ENCODE results near the gene CAV3. TPM values are rescaled to one million over a fixed set of nuclear protein-coding genes. Genes with fewer than 3 reads are reported as not detected.

The CAV3 gene
- polyA plus RNA-seq, 3 donors: not detected

- TF ChIP-seq CTCF (IDR thresholded peaks at IDR 0.05): no peak
- Histone ChIP-seq H2AFZ (ENCODE audit: insufficient read depth, low read depth, low read length, poor library complexity, severe bottlenecking) (no peak overlapping the region), H3K4me1 (ENCODE audit: control insufficient read depth in 1 of 2, insufficient read depth in 2 of 2, low read length in 2 of 2) (peaks cover 9% of the 10 kb centered on the region in 2 donors), H3K9me3 (replicated peaks in 1 of 2; ENCODE audit: control insufficient read depth in 1 of 2, insufficient read depth in 1 of 2, low read length in 2 of 2) (no peaks in the 10 kb centered on the region), H3K79me2 (ENCODE audit: insufficient read depth, low read length) (no peaks in the 10 kb centered on the region), H3K9ac (ENCODE audit: insufficient read depth, low read length, poor library complexity, severe bottlenecking) (no peak overlapping the region), H3K4me3 (replicated peaks in 1 of 3; ENCODE audit: low read depth in 2 of 3, low read length in 3 of 3) (no peak overlapping the region), H4K20me1 (ENCODE audit: insufficient read depth, low read length) (no peaks in the 10 kb centered on the region), H3K4me2 (replicated peaks; ENCODE audit: extremely low read depth, low read length, poor library complexity, severe bottlenecking) (no peak overlapping the region), H3K27ac (ENCODE audit: low read depth in 1 of 2, low read length in 2 of 2) (no peak overlapping the region), H3K27me3 (ENCODE audit: control insufficient read depth in 2 of 2, insufficient read depth in 2 of 2, low read length in 2 of 2) (peaks cover 11 to 31% of the 10 kb centered on the region in 2 donors), H3K36me3 (replicated peaks in 1 of 2; ENCODE audit: control insufficient read depth in 1 of 2, insufficient read depth in 2 of 2, low read length in 2 of 2) (no peaks in the 10 kb centered on the region)
- no peak for DNase-seq
- WGBS (ENCODE audit: insufficient coverage): 68% methylated on average over 3 of the region's 6 CpGs
- Mint-ChIP-seq H3K4me3 (no peak overlapping the region), H3K4me1 (peaks cover 11% of the 10 kb centered on the region), H3K9me3 (peaks cover 0 to 8% (median 4%) of the 10 kb centered on the region in 7 donors), H3K36me3 (no peaks in the 10 kb centered on the region), H3K27me3 (ENCODE audit: low read depth in 3 of 3) (peaks cover 31 to 38% (median 34%) of the 10 kb centered on the region in 3 donors), H3K27ac (no peak overlapping the region)
- intact Hi-C loops (cut with micrococcal nuclease): no loop called here
Observed at GRCh38 chr3:8764528-8764927, 30.9 kb downstream of the CAV3 start.

GRCh38 chr3:8765528-8765927 is 31.9 kb downstream of the CAV3 start:
- intact Hi-C loops (cut with micrococcal nuclease): no loop called here

More at GRCh38 chr3:8765528-8765927, 31.9 kb downstream of the CAV3 start:
- peak overlapping the region in 1 of 7 donors; percentile 64 for H3K27ac Mint-ChIP-seq
- Histone ChIP-seq H4K20me1 (ENCODE audit: insufficient read depth, low read length) (no peaks in the 10 kb centered on the region), H3K36me3 (replicated peaks in 1 of 2; ENCODE audit: control insufficient read depth in 1 of 2, insufficient read depth in 2 of 2, low read length in 2 of 2) (no peaks in the 10 kb centered on the region), H3K27ac (ENCODE audit: low read depth in 1 of 2, low read length in 2 of 2) (no peak overlapping the region), H3K4me3 (replicated peaks in 1 of 3; ENCODE audit: low read depth in 2 of 3, low read length in 3 of 3) (no peak overlapping the region), H3K79me2 (ENCODE audit: insufficient read depth, low read length) (no peaks in the 10 kb centered on the region), H3K27me3 (ENCODE audit: control insufficient read depth in 2 of 2, insufficient read depth in 2 of 2, low read length in 2 of 2) (peaks cover 20 to 39% of the 10 kb centered on the region in 2 donors), H3K9ac (ENCODE audit: insufficient read depth, low read length, poor library complexity, severe bottlenecking) (no peak overlapping the region), H3K9me3 (replicated peaks in 1 of 2; ENCODE audit: control insufficient read depth in 1 of 2, insufficient read depth in 1 of 2, low read length in 2 of 2) (no peaks in the 10 kb centered on the region), H2AFZ (ENCODE audit: insufficient read depth, low read depth, low read length, poor library complexity, severe bottlenecking) (no peak overlapping the region), H3K4me2 (replicated peaks; ENCODE audit: extremely low read depth, low read length, poor library complexity, severe bottlenecking) (no peak overlapping the region), H3K4me1 (ENCODE audit: control insufficient read depth in 1 of 2, insufficient read depth in 2 of 2, low read length in 2 of 2) (peaks cover 9% of the 10 kb centered on the region in 2 donors)
- peaks cover 0 to 8% (median 4%) of the 10 kb centered on the region in 7 donors for H3K9me3 Mint-ChIP-seq
- TF ChIP-seq CTCF (IDR thresholded peaks at IDR 0.05): no peak
- H3K4me3 Mint-ChIP-seq: no peak overlapping the region
- H3K4me1 Mint-ChIP-seq: peaks cover 13% of the 10 kb centered on the region
- peaks cover 38 to 48% (median 44%) of the 10 kb centered on the region in 3 donors for H3K27me3 Mint-ChIP-seq (ENCODE audit: low read depth in 3 of 3)
- DNase-seq: no peak
- H3K36me3 Mint-ChIP-seq: no peaks in the 10 kb centered on the region
- 68% methylated on average over 4 of the region's 4 CpGs for WGBS (ENCODE audit: insufficient coverage)

Data from CD14-positive monocyte (primary cell).